Activated CD4-positive, alpha-beta T cell treated with anti-CD3 and anti-CD28 coated beads, Interleukin-10, Interleukin-2, amounts not matched to agents 100 ng/mL and 50 ng/mL, durations not matched to agents 16 hours and 8 hours (primary cell): ENCODE measurements around the gene RHBDL3.
"Not testable (repeated sequence)": the region's sequence is repeated elsewhere in the genome, so short reads cannot be mapped to it uniquely, and the experiment has no call there.

Experiments used
- DNase-seq: peaks from one replicate; pipeline ENCODE4 v3.0.0-alpha.2; 2020

RHBDL3 gene

GRCh38 chr17:32265192-32265923 lies at the start of gene RHBDL3:
TSS of gene RHBDL3 (plus strand) at chr17:32265832. CDS start at chr17:32266190, 358 bp downstream.
- no peak for DNase-seq

GRCh38 chr17:32222621-32223020 lies 43.0 kb upstream of the RHBDL3 start:
- no peak for DNase-seq

GRCh38 chr17:32223703-32224102 lies 41.9 kb upstream of the RHBDL3 start:
- DNase-seq: peak; percentile 21

- no peak for DNase-seq
These were observed 38.7 kb upstream of the RHBDL3 start for GRCh38 chr17:32226886-32227285.

- no peak for DNase-seq
These were observed 37.7 kb upstream of the RHBDL3 start for GRCh38 chr17:32227910-32228309.

GRCh38 chr17:32235588-32235987 lies 30.0 kb upstream of the RHBDL3 start:
- DNase-seq: no peak

- no peak for DNase-seq
These were observed 26.2 kb upstream of the RHBDL3 start for GRCh38 chr17:32239456-32239855.

- DNase-seq: no peak
These were observed 24.9 kb upstream of the RHBDL3 start for GRCh38 chr17:32240750-32241149.

GRCh38 chr17:32241640-32242039 lies 24.0 kb upstream of the RHBDL3 start:
- DNase-seq: no peak

- DNase-seq: no peak
These were observed 16.2 kb upstream of the RHBDL3 start for GRCh38 chr17:32249475-32249874.

- DNase-seq: peak; percentile 82
These were observed 12.5 kb upstream of the RHBDL3 start for GRCh38 chr17:32253117-32253611.

GRCh38 chr17:32256012-32256700 lies 9.5 kb upstream of the RHBDL3 start:
- no peak for DNase-seq

GRCh38 chr17:32256701-32257019 lies 9.0 kb upstream of the RHBDL3 start:
- DNase-seq: no peak

- DNase-seq: no peak
These were observed 7.1 kb upstream of the RHBDL3 start for GRCh38 chr17:32258383-32259140.

- DNase-seq: no peak
These were observed 6.0 kb upstream of the RHBDL3 start for GRCh38 chr17:32259586-32259985.

- DNase-seq: no peak
These were observed 4.3 kb upstream of the RHBDL3 start for GRCh38 chr17:32261417-32261736.

GRCh38 chr17:32261936-32262510 lies 3.6 kb upstream of the RHBDL3 start:
- no peak for DNase-seq

- DNase-seq: not testable (repeated sequence)
These were observed 2.1 kb upstream of the RHBDL3 start for GRCh38 chr17:32263515-32263914.

GRCh38 chr17:32264140-32264799 lies 1.4 kb upstream of the RHBDL3 start:
- DNase-seq: no peak

- no peak for DNase-seq
These were observed 825 bp upstream of the RHBDL3 start for GRCh38 chr17:32264823-32265191.

- DNase-seq: no peak
These were observed 388 bp downstream of the RHBDL3 start for GRCh38 chr17:32266051-32266388.

GRCh38 chr17:32266389-32267301 lies 1.0 kb downstream of the RHBDL3 start:
- no peak for DNase-seq
